Stimulated activated effector memory CD8-positive, alpha-beta T cell treated with anti-CD3 and anti-CD28 coated beads, Interleukin-12 subunit alpha, Interleukin-12 subunit beta, amount 100 ng/mL, for 72 hours (primary cell): Measurements from ENCODE around the gene ZNF628.

Experiments used
- ATAC-seq: fragments of 150-1000 bp; cut with Tn5 transposase; 2 replicates; pipeline ENCODE4 v1.10.0; 2021
- DNase-seq, 2 donors: peaks; one replicate each; pipeline ENCODE4 v3.0.0; 2021 to 2022; ENCODE audit warnings: low spot score in 2 of 2
- H3K27ac Mint-ChIP-seq: one replicate; pipeline ENCODE4 v1.8.0; 2022; ENCODE audit warnings: mild to moderate bottlenecking, mixed read lengths
- H3K36me3 Mint-ChIP-seq: one replicate; pipeline ENCODE4 v1.8.0; 2022; ENCODE audit warnings: mild to moderate bottlenecking, mixed read lengths
- H3K4me1 Mint-ChIP-seq: one replicate; pipeline ENCODE4 v1.8.0; 2022; ENCODE audit warnings: mixed read lengths
- H3K4me3 Mint-ChIP-seq: one replicate; pipeline ENCODE4 v1.8.0; 2022; ENCODE audit warnings: mild to moderate bottlenecking, mixed read lengths
- H3K9me3 Mint-ChIP-seq: one replicate; pipeline ENCODE4 v1.8.0; 2022; ENCODE audit warnings: mixed read lengths

ZNF628 gene

GRCh38 chr19:55468054-55468393 is 8.4 kb upstream of the ZNF628 start:
- Mint-ChIP-seq H3K27ac (no peak overlapping the region), H3K4me3 (no peak overlapping the region), H3K9me3 (no peaks in the 10 kb centered on the region), H3K4me1 (peaks cover 1% of the 10 kb centered on the region), H3K36me3 (no peaks in the 10 kb centered on the region)
- ATAC-seq = peak; percentile 22
- DNase-seq = no peak

- Mint-ChIP-seq H3K9me3 (no peaks in the 10 kb centered on the region), H3K27ac (no peak overlapping the region), H3K4me3 (no peak overlapping the region), H3K36me3 (peaks cover 5% of the 10 kb centered on the region), H3K4me1 (no peaks in the 10 kb centered on the region)
- DNase-seq (no peak), ATAC-seq (no peak)
Measured at GRCh38 chr19:55471266-55471665, 5.2 kb upstream of the ZNF628 start.

- Mint-ChIP-seq H3K9me3 (no peaks in the 10 kb centered on the region), H3K36me3 (peaks cover 9% of the 10 kb centered on the region), H3K27ac (no peak overlapping the region), H3K4me3 (no peak overlapping the region), H3K4me1 (peaks cover 6% of the 10 kb centered on the region)
- ATAC-seq = no peak
- no peak for DNase-seq
Measured at GRCh38 chr19:55472463-55472862, 4.0 kb upstream of the ZNF628 start.

DNA sequence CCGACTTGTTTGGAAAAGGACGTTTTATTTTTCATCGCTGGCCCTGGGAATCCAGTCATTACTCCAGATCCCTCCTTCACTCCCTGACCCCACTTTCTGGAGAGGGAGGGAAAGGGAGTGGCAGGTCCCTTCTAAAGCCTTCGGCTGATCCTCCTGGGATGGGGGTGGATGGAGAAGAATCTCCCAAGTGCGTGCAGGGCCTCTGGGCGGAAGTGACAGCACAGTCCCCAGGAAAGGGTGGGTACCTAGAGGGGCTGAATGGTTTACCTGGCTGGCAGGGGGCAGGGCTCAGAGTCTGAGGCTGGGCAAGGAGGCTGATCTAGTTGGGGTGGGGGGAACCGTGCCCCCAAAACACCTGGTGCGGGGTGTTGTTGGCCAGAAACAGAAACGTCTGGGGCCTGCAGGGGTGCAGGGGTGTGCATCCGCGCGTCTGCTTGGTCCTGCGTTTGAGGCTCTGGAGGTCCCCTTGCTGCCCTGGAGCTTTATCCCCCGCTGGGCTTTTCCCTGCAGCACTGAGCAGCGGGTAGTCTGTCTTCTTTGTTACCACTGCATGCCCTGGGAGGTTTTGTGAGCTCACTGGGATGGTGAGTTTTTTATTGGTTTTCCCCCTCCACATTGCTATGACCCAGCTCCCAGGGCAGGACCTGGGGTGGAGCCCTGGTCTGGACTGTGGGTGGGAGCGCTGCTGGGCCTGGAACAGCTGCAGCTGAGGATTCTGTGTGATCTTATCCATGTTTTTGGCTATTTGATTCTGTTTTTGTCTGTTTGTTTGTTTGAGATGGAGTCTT is 3.0 kb upstream of the ZNF628 start:
- H3K36me3 Mint-ChIP-seq = peaks cover 14% of the 10 kb centered on the region
- no peaks in the 10 kb centered on the region for H3K9me3 Mint-ChIP-seq
- ATAC-seq (no peak), DNase-seq (no peak)
- H3K4me3 Mint-ChIP-seq = no peak overlapping the region
- no peak overlapping the region for H3K27ac Mint-ChIP-seq
- peaks cover 15% of the 10 kb centered on the region for H3K4me1 Mint-ChIP-seq

DNA sequence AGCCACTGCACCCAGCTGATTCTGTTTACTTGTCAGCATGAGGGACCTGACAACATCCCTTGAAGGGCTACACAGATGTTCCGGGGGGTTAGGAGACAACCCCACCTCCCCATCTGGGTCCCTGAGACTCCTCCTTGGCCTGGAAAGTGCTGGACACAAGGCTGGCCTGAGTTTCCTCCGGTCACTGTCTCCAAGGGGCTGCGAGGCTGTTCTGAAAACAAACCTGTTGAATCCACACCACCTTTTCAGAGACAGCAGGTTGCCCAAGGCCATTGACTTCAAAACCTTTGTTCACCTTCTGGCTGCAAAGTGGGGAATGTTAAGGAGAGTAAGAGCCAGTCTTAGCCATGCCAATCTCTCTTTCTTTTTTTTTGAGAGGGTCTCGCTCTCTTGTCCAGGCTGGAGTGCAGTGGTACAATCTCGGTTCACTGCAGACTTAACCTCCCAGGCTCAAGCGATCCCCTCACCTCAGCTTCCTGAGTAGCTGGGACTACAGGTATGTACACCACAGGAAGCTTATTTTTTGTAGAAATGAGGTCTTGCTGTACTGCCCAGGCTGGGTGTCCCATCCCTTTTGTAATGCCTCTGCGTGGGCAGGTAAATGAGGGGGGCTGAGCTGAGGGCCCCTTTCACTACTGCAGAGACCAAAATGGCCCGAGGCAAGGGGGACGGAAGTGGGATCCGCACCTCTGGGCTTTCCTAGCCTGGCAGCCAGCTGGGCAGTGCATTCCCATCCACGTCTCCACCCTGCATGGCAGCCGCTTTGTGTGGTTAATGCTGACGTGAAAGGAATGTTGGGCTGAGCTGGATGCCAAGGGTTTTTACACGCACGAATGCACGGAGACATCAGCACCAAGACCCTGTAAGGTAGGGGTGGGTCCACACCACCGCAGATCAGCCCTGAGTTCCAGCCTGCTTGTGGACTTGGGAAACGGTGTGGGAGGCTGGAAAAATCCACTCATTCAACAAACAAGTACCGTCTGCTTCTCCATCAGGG is 1.9 kb upstream of the ZNF628 start:
- Mint-ChIP-seq H3K9me3 (no peaks in the 10 kb centered on the region), H3K4me3 (peak overlapping the region; percentile 85), H3K27ac (no peak overlapping the region), H3K4me1 (peaks cover 27% of the 10 kb centered on the region), H3K36me3 (peaks cover 21% of the 10 kb centered on the region)
- DNase-seq = no peak
- no peak for ATAC-seq

DNA sequence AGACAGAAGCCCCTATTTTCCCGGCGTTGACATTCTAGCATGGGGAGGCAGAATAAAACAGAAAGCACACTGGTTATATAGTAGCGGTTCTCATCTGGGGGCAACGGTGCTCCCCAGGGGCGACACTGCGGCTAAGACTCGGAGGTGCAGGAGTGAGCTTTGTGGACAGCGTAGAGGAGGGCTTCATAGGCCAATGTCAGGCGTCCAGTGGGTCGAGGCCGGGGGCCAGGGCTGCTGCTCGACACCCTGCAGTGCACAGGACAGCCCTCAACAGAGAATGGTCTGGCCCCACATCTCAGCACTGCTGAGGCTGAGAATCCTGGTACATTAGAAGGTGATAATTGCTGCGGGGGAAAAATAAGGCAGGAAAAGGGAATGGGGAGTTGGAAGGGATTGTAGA is 1.5 kb downstream of the ZNF628 start:
- Mint-ChIP-seq H3K4me1 (peaks cover 33% of the 10 kb centered on the region), H3K36me3 (peaks cover 21% of the 10 kb centered on the region), H3K4me3 (peak overlapping the region; percentile 85), H3K9me3 (no peaks in the 10 kb centered on the region), H3K27ac (peak overlapping the region; percentile 43)
- ATAC-seq (no peak), DNase-seq (no peak)

- H3K4me1 Mint-ChIP-seq = peaks cover 33% of the 10 kb centered on the region
- H3K27ac Mint-ChIP-seq = peak overlapping the region; percentile 48
- peak overlapping the region; percentile 85 for H3K4me3 Mint-ChIP-seq
- DNase-seq (no peak), ATAC-seq (no peak)
- H3K9me3 Mint-ChIP-seq = no peaks in the 10 kb centered on the region
- H3K36me3 Mint-ChIP-seq = peaks cover 21% of the 10 kb centered on the region
Measured at GRCh38 chr19:55478364-55478763, 1.9 kb downstream of the ZNF628 start.

DNA sequence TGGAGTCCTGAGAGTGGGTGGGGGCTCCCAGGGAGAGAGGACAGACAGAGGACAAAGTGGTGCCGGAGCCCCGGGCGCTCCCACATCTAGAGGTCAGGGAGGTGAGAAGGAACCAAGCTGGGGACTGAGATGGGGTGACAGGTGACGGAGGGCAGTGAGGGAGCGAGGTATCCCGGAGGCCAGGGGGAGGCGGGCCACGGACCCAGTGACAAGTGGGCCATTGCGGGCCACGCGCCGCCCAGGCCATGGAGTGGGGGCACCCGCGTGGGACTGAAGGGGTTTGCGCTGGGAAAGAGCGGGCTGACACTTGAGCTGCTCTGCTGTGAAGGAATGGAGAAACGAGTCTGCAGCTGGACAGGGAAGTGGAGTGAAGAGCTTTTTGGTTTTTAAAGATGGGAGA is 2.6 kb downstream of the ZNF628 start:
- Mint-ChIP-seq H3K4me3 (peak overlapping the region; percentile 85), H3K27ac (peak overlapping the region; percentile 48), H3K9me3 (no peaks in the 10 kb centered on the region), H3K4me1 (peaks cover 33% of the 10 kb centered on the region), H3K36me3 (peaks cover 27% of the 10 kb centered on the region)
- DNase-seq (no peak), ATAC-seq (no peak)

- ATAC-seq (no peak), DNase-seq (no peak)
- H3K36me3 Mint-ChIP-seq = peaks cover 27% of the 10 kb centered on the region
- no peaks in the 10 kb centered on the region for H3K9me3 Mint-ChIP-seq
- H3K4me3 Mint-ChIP-seq = peak overlapping the region; percentile 85
- peaks cover 33% of the 10 kb centered on the region for H3K4me1 Mint-ChIP-seq
- peak overlapping the region; percentile 48 for H3K27ac Mint-ChIP-seq
Measured at GRCh38 chr19:55479451-55480230, 3.2 kb downstream of the ZNF628 start.

DNA sequence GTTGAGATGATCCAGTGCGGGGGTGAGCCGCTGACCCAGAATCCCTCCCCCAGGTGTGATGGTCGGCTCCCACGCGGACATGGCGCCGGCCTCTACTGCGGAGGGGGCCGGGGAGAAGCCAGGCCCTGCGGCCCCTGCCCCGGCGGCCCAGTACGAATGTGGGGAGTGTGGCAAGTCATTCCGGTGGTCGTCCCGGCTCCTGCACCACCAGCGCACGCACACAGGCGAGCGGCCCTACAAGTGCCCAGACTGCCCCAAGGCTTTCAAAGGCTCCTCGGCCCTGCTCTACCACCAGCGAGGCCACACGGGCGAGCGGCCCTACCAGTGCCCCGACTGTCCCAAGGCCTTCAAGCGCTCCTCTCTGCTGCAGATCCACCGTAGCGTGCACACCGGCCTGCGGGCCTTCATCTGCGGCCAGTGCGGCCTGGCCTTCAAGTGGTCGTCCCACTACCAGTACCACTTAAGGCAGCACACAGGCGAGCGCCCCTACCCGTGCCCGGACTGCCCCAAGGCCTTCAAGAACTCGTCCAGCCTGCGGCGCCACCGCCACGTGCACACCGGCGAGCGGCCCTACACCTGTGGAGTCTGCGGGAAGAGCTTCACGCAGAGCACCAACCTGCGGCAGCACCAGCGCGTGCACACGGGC is 4.9 kb downstream of the ZNF628 start:
- Mint-ChIP-seq H3K9me3 (no peaks in the 10 kb centered on the region), H3K36me3 (peaks cover 29% of the 10 kb centered on the region), H3K4me1 (peaks cover 44% of the 10 kb centered on the region), H3K4me3 (no peak overlapping the region), H3K27ac (no peak overlapping the region)
- ATAC-seq = no peak
- no peak for DNase-seq

DNA sequence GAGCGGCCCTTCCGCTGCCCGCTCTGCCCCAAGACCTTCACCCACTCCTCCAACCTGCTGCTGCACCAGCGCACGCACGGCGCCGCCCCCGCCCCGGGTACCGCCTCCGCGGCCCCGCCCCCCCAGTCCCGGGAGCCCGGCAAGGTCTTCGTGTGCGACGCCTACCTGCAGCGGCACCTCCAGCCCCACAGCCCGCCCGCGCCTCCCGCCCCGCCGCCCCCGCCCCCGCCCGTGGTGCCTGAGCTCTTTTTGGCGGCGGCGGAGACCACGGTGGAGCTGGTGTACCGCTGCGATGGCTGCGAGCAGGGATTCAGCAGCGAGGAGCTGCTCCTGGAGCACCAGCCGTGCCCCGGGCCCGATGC is 5.4 kb downstream of the ZNF628 start:
- H3K27ac Mint-ChIP-seq = no peak overlapping the region
- H3K36me3 Mint-ChIP-seq = peaks cover 24% of the 10 kb centered on the region
- peaks cover 45% of the 10 kb centered on the region for H3K4me1 Mint-ChIP-seq
- H3K9me3 Mint-ChIP-seq = no peaks in the 10 kb centered on the region
- H3K4me3 Mint-ChIP-seq = no peak overlapping the region
- ATAC-seq (no peak), DNase-seq (no peak)

DNA sequence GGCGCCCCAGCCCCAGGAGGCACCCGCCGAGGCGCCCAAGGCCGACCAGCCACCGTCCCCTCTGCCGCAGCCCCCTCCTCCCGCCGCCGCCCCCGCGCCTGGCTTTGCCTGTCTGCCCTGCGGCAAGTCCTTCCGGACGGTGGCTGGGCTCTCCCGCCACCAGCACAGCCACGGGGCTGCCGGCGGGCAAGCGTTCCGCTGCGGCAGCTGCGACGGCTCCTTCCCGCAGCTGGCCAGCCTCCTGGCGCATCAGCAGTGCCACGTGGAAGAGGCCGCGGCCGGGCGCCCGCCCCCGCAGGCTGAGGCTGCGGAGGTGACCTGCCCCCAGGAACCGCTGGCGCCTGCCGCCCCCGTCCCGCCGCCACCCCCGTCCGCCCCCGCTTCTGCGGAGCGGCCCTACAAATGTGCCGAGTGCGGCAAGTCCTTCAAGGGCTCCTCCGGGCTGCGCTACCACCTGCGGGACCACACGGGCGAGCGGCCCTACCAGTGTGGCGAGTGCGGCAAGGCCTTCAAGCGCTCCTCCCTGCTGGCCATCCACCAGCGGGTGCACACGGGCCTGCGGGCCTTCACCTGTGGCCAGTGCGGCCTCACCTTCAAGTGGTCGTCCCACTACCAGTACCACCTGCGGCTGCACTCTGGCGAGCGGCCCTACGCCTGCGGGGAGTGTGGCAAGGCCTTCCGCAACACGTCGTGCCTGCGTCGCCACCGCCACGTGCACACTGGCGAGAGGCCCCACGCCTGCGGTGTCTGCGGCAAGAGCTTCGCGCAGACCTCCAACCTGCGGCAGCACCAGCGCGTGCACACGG is 5.9 kb downstream of the ZNF628 start:
- ATAC-seq = no peak
- H3K36me3 Mint-ChIP-seq = peaks cover 27% of the 10 kb centered on the region
- peaks cover 46% of the 10 kb centered on the region for H3K4me1 Mint-ChIP-seq

GRCh38 chr19:55482967-55483705 is 6.7 kb downstream of the ZNF628 start:
- H3K4me1 Mint-ChIP-seq = peaks cover 45% of the 10 kb centered on the region
- H3K9me3 Mint-ChIP-seq = no peaks in the 10 kb centered on the region
- H3K4me3 Mint-ChIP-seq = no peak overlapping the region
- H3K27ac Mint-ChIP-seq = no peak overlapping the region
- DNase-seq = no peak
- no peak for ATAC-seq
- H3K36me3 Mint-ChIP-seq = peaks cover 30% of the 10 kb centered on the region

More for the DNA sequence above, 5.9 kb downstream of the ZNF628 start:
- DNase-seq = no peak
- Mint-ChIP-seq H3K9me3 (no peaks in the 10 kb centered on the region), H3K4me3 (no peak overlapping the region), H3K27ac (no peak overlapping the region)
